GM18873 (cell line): ENCODE results near the gene STK40.

Experiments
- ATAC-seq: cut with Tn5 transposase; IDR thresholded peaks from one replicate; pipeline ENCODE4 v1.9.1; 2021; ENCODE audit warnings: mild to moderate bottlenecking, moderate library complexity, moderate number of reproducible peaks; ENCODE audit not compliant: unreplicated experiment, low FRiP score

The STK40 gene

GRCh38 chr1:36346741-36347370 lies 38.9 kb downstream of the STK40 start:
- no peak for ATAC-seq

- no peak for ATAC-seq
Observed at GRCh38 chr1:36345353-36345752, 40.4 kb downstream of the STK40 start.

GRCh38 chr1:36344395-36344680 lies 41.4 kb downstream of the STK40 start:
- ATAC-seq: no peak

- no peak for ATAC-seq
Observed at GRCh38 chr1:36343651-36344394, 41.9 kb downstream of the STK40 start.

- ATAC-seq: no peak
Observed at GRCh38 chr1:36342426-36343185, 43.1 kb downstream of the STK40 start.

GRCh38 chr1:36341626-36342320 lies 44.0 kb downstream of the STK40 start:
- ATAC-seq: no peak

GRCh38 chr1:36339615-36340014 lies 46.1 kb downstream of the STK40 start:
- no peak for ATAC-seq

- no peak for ATAC-seq
Observed at GRCh38 chr1:36339215-36339614, 46.5 kb downstream of the STK40 start.

- no peak for ATAC-seq
Observed at GRCh38 chr1:36337830-36338229, 47.9 kb downstream of the STK40 start.

GRCh38 chr1:36330940-36331339 lies 54.8 kb downstream of the STK40 start:
- no peak for ATAC-seq

GRCh38 chr1:36329817-36330216 lies 55.9 kb downstream of the STK40 start:
- no peak for ATAC-seq

- ATAC-seq: no peak
Observed at GRCh38 chr1:36328713-36329112, 57.0 kb downstream of the STK40 start.

GRCh38 chr1:36328088-36328480 lies 57.6 kb downstream of the STK40 start:
- ATAC-seq: no peak

- ATAC-seq: no peak
Observed at GRCh38 chr1:36327421-36328087, 58.2 kb downstream of the STK40 start.

- ATAC-seq: no peak
Observed at GRCh38 chr1:36326499-36326898, 59.2 kb downstream of the STK40 start.

GRCh38 chr1:36324353-36324703 lies 61.4 kb downstream of the STK40 start:
- no peak for ATAC-seq

- no peak for ATAC-seq
Observed at GRCh38 chr1:36323636-36324352, 61.9 kb downstream of the STK40 start, which contains the start of gene EVA1B. TSS of gene EVA1B (minus strand) at chr1:36323645. CDS start at chr1:36323037, 608 bp downstream.

- no peak for ATAC-seq
Observed at GRCh38 chr1:36322786-36323635, 62.7 kb downstream of the STK40 start.
